Cerebellar nuclear complex (tissue), 1 donor: ENCODE data around the gene GPR55.

ENCODE experiments used
- DNase-seq, 2 experiments: peaks; one replicate each; lab custom pipeline; 2025; lab: John Stamatoyannopoulos, UW

Gene GPR55

DNA sequence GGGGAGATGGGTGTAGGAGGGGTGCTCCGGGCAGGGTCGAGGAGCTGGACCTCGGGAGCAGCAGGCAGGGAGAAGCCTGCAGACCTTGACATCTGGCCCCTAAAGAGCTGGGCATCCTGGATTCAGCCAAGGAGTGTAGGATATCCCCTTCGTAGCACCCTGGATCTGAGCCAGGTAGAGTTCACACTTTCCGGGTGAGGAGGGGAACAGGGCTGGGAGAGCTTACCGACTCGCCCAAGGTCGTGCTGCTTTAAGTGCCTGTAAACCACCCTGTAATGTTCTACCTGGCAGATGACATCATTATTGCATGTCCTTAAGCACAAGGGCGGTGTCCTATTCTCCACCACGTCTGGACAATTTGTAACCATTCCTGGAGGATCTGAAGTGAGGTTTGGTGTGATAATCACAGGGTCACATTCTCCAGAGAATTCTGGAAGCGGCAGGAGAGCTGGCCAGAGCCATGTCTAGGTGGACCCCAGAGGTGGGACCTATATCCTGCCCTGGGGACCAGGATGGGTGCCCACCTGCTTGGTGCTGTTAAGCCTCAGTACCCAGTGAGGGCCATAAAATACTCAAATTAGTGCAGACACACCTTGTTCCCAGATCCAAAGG, 45.7 kb downstream of the GPR55 start:
- no peak for DNase-seq

DNA sequence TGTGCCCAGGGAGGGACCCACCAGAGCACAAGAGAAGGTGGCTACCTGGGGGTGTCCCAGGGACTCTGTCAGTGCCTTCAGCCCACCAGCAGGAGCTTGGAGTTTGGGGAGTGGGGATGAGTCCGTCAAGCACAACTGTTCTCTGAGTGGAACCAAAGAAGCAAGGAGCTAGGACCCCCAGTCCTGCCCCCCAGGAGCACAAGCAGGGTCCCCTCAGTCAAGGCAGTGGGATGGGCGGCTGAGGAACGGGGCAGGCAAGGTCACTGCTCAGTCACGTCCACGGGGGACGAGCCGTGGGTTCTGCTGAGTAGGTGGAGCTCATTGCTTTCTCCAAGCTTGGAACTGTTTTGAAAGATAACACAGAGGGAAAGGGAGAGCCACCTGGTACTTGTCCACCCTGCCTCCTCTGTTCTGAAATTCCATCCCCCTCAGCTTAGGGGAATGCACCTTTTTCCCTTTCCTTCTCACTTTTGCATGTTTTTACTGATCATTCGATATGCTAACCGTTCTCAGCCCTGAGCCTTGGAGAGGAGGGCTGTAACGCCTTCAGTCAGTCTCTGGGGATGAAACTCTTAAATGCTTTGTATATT, 46.3 kb downstream of the GPR55 start:
- DNase-seq, result no peak

DNA sequence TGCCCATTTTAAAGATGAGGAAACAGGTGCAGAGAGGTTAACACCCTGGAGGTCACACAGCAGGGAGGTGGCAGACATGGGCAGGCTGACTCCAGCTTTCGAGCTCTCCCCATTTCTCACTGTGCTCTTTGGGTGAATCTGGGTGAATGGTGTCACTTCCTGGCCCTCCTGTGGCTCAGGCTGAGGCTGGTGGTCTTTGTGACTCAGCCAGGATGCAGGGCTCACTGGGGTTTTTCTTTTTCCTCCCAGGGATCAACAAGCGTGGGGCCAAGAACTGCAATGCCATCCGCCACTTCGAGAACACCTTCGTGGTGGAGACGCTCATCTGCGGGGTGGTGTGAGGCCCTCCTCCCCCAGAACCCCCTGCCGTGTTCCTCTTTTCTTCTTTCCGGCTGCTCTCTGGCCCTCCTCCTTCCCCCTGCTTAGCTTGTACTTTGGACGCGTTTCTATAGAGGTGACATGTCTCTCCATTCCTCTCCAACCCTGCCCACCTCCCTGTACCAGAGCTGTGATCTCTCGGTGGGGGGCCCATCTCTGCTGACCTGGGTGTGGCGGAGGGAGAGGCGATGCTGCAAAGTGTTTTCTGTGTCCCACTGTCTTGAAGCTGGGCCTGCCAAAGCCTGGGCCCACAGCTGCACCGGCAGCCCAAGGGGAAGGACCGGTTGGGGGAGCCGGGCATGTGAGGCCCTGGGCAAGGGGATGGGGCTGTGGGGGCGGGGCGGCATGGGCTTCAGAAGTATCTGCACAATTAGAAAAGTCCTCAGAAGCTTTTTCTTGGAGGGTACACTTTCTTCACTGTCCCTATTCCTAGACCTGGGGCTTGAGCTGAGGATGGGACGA, 47.1 kb downstream of the GPR55 start:
- no peak for DNase-seq

DNA sequence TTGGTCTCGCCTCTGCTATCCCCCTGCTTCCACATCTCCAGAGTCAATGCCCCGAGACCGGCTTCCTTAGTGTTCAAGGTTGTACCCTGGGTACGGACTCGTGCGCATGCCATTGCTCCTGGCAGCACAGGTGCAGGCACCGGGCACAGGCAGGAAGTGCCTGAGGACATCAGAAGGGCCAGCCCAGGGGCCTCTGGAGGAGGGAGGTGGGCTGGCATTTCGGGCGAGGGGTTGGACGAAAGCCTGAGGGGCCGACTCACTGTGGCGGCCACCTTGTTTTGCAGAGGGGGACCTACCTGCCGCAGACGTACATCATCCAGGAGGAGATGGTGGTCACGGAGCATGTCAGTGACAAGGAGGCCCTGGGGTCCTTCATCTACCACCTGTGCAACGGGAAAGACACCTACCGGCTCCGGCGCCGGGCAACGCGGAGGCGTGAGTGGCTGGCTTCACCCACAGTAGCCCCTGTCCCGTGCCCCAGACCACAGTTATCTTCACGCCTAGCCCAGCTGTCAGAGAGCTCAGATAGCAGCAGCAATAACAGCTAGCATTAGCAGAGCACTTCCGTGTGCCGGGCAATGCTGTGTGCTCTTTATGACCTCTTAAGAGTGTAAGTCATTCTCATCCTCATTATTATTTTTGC, 47.8 kb downstream of the GPR55 start:
- DNase-seq, result no peak

DNA sequence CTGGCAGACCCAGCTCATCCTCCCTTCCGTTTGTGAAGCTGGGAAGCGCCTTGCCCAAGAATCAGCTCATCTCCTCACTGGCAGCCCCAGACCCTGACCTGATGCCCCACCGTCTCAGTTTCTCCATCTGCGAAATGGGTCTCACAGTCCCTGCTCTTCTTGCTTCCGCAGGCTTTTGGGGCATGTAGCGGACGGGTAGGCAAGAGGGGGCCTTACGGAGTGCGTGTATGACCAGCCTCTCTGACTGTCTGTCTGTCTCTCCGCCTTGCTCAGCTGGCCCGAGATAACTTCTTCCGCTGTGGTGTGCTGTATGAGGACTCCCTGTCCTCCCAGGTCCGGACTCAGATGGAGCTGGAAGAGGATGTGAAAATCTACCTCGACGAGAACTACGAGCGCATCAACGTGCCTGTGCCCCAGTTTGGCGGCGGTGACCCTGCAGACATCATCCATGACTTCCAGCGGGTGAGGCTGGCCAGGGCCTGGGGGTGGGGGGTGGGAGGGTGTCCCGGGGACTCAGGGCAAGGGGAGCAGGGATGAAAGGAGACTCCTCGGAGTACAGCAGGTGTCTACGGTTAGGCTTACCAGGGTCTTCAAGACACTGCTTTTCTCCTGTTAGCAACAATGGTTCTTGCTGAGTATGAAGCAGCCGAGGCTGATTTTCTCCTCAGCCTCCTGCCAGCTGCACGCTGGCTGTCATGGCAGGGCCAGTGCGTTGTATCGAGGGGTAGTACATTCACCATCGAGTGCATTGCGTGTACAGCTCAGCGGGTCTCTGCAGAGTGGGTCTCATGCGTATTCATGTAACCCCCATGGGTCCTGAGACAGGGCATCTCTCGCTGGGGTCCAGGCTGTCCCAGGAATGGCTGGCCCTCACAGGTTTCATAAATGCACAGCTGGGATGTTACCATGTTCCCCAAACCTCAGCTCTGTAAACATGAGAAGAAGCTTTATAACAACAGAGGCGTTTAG, 49.4 kb downstream of the GPR55 start:
- DNase-seq, result no peak

DNA sequence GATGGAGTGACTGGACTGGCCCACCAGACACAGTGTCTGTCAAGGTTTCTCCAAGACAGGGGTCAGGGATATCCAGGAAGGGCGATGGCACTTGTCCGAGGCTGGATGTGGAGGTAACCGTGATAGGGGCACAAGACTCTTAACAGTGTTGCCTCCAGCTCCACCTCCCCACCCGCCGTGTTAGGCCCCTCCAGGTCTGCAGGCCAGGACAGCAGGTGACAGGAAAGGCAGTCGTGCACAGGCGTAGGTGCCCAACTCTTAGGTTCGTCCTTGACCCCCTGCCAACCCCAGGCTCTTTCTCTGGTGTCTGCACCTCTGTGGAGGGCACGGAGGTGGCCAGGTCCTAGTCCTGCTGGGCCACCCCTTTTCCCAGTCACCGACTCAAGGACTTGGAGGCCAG, 50.2 kb downstream of the GPR55 start:
- no peak for DNase-seq

DNA sequence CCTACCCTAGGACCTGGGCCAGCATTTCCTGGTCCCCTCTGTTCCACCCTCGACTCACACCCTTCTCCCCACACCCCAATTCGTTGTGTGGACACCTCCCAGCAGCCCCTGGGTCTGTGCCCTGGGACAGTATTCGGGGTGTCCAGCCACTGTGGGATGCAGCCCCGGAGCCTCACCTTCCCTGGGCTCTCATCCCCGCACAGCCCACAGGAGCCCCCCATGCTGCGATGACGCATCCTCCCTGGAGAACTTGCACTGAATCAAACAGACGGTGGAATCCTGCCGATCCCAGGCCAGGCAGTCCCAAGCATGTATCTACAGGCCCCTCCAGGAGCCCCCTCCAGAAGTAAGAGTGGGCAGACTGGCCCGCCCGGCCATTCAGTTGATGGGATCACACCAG, 50.6 kb downstream of the GPR55 start:
- DNase-seq, result no peak

DNA sequence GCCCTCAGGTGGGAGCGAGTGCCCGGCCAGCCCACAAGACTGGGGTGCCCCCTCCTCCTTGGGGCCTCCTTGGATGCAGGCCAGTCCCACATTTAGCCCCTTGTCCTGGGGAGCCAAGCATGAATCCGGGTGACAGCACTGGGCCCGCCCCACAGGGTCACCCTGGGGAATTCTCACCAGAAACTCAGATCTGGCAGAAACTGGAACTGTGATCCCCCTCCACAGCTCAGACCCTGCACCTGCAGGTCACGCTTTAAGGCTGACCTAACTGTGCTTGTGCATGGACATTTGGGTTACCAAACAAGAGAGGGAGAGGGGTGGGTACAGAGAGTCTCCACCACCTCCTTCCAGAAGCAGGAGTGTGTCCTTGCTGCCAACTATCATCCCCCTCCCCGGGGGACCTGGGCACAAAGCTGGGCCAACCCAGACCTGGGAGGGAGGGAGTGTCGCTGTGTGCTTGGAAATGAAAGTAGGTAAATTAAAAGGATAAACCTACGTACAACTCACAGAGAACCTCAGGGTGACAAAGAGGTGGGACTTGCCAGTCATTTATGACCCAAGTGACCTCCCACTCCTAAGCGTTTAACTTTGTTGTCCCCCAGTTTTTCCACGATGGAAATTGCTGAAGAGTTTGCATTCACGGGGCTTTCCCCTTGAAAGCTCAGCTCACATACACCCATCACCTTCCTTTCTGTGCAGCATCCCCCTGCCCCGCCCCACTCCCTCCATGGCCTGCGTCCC, 51.2 kb downstream of the GPR55 start:
- DNase-seq, result no peak

DNA sequence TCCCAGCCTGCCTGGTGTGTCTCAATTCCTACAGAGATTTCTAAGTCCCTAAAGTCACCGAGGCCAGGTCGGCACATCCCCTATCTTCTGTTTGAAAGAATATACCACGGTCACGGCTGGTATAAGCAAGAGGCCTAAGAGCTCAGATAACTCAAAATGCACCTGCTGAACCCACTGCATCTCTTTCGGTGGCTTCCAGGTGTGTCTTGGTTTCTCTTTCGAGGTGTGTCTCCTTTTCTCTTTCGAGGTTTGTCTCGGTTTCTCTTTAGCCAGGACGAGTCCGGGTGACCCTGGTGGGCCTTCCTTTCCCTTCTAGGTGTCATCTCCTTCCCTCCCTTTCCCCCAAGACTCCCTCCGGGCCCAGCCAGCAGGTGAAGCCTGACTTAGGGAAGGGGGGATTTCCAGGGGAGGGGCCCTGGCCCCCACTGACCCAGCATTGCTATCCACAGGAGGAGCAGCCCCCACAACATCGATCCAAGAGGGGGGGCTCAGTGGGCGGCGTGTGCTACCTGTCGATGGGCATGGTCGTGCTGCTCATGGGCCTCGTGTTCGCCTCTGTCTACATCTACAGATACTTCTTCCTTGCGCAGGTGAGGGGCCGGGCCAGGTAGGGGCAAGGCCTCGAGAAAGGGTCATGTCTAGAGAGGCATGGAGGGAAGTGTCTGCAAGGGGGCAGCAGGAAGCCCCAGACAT, 51.9 kb downstream of the GPR55 start:
- DNase-seq, result no peak

DNA sequence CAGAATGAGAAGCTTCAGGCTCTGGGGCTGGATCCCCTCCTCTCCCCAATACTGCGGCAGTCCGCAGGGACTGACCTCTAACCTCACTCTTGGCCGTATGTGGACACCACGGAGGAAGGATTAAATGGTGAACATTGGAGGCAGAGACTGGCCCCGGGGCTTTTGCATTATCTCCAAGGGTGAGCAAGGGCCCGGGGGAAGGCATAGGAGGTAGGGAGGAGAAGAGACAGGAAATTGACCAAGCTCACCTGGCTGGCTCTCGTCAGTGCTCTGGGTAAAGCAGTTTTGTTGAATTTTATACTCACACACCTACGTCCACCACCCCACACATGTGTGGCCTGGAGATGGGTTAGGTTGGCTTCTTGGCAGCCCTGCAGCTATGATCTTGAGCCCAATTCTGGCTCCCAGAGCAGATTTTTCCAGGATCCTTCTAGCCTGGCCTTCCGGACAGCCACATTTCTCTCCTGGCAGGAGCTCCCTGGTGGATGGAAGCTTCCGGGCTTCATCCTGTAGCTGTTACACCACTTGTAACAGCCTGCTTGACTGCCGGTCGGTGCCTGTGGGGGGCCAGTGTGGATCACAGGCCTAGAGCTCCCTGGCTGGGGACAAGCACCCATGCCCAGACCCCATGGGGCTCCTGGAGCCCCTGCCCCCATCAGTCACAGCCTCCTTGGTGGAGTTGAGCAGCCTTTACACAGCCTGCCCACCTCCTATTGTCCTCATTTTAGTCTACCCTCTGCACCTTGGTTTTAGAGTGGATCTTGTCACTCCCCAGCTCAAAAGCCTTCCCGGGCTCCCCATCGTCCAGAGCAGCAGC, 52.7 kb downstream of the GPR55 start:
- no peak for DNase-seq

DNA sequence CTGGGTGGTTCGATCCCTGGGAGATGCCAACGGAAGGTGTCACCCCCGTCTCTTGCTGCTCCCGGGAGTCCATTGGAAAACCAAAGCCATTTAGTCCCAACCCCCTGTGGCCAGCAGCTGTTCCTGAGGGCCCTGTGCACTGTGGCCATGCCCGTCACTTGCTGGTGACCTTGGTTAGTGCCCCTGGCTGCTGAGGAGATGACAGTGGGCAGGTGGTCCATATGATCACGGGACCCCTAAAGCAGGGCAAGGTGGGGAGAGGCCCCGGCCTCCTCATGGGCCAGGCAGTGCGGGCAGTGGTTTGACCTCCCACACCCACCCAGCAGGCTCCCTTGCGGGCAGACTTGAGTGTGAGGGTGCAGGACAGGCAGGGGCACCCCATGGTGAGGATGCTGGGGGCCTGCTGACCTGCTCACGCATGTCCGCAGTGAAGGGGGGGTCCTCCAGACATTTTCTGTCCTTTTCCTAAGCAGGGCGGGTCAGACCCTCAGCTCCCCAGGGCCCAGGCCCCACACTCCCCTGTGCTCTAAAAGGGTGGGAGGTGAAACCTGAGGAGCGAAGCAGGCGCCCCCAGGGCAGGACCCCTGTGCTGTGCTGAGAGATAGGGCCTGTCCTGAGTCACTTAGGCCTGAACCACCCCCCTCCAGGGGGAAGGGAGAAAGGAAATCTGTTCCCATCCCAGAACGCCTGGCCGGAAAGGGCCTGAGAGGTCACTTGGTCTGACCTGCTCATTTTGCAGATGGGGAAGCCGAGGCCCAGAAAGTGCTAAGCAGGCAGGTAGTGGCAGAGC, 53.5 kb downstream of the GPR55 start:
- no peak for DNase-seq

DNA sequence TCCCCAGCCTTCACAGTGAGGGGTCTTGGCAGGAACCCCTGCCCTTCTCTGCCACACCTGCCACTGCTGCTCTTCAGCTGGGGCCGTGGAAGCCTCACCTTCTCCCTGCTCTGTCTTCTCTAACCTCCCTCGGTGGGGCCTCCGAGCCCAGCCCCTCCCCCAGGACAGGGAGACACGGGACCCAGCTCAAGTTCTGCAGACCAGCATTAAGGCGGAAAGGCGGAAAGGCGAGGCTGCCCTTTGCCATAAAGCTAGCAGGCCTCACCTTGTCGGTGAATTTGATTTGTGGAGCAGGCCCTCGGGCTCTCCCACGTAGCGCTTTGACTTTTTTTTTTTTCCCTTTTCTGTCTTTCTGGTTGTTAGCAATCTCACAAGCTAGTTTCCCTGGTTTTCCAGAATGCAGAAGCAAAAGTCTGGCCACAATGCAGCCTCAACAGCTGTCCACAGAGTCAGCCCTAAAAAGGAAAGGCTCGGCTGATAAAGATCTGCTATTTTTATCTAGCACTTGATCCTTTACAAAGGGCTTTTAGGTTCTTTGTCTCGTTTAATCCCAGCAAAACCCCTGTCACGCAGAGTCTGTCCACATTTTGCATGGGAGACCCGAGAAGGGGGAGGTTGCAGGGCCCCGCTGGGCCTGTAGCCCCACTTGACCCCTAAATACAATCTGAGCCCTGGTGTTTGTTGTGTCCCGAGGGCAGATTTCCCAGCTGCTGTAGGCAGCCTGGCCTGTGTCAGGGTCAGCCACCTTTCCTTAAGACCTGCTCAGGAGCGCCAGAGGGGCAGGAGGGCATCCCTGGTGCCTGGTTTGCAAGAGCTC, 54.3 kb downstream of the GPR55 start:
- DNase-seq, result no peak

DNA sequence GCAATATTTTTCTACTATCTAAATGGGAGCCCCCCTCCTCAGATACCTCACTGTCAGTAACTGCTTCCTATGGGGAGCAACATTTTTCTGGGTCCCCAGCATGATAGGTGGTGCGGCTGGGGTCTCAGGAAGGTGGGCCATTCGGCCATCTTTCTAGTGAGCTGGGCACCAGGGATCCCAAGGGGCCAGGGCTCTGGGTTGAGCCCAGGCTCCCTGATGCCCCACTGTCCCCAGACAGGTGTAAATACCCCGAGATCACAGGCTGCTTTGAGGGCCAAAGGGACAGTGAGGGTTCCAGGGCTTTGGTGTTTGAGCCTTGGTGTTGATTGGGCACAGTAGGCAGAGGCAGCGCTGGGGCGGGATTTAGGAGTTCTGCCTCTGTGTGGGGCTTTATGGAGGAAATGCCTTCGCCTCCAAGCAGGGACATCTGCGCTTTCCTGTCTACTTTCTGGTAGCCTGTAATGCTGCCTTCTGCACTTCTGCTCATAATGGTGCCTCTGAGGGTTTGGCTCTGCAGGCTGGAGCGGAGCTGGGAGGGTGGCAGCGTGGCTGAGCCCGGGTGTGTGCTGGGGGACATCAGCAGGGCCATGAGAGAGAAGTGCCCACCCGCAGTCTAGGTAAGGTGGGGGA, 55.0 kb downstream of the GPR55 start:
- no peak for DNase-seq

DNA sequence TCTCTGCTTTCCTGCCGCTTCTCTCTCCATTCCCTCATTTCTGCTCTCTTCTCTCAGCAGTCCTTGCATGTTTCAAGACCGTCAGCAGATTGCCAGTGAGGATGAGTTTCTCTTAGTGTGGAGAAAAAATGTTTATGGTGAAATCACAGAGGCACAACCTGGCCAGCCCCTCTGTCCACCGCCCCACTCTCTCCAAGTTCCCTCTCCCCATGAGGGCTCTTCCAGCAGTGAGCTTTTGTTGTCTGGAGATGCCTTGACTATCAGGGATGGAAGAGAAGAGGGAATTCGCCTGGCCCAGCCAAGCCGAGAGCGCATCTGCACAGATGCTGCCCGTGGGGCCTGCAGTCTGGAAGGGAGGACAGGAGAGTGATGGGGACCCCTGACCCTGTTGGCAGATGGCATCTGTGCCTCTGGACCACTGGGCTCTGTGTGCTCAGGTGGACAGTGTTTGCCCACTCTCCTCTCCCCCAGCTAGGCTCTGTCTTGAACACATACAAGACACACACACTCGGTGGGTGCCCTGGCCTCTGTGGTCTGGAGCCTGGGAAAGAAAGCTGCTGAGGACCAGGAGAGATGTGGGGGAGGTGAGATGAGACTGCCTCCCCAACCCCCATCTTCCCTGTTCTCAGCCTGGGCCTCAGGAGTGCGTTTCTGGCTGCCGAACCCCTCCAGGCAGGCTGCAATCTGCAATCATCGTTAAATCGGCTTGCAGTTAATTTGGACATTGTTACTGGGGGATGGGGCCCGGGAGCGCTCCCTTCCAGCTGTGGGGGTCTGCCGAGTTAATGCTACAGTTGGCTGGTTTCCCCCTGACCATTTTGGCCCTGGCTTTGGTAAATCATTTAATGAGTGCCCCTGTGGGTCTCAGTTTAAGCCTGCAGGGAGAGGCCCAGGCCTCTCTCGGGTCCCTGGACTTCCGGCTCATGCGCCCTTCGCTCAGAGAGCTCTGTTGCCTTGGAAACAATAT, 55.8 kb downstream of the GPR55 start:
- no peak for DNase-seq

DNA sequence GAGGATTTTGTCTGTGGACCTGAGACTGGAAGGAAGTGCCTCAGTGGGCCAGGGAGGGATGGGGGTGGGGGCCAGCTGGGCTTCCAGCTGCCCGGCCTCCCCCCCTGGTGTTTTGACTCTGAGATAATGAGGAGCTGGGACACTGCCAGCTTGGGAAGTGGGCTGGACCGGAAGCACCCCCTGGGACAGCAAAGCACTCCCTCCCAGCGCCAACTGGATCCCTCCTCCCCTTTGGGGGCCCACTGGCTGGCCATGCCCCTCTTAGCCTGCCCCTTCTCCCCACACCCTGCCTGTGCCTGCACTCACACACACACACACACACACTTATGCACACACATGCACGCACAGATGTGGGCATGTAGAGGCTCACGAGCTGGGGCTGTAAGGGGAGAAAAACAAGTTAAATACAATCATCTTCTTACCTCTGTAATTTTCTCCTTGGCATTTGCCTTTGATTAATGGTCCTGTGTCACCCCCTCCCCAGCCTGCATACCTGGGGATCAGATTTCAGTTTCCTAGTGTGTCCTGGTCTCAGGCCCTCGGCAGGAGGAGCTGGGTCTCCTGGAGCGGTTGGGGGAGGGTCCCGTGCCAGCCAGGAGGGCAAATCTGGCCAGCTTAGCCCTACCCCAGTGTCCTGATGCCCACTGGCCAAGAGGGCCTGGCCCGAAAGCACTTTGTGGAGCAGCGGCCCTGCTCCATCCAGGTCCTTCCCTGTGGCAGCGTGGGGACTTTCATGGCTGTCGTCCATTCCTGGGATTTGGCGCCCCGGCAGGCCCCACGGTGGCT, 56.7 kb downstream of the GPR55 start:
- DNase-seq, result no peak
